Measurements from ENCODE around the gene CRKL.

Gene CRKL

DNA sequence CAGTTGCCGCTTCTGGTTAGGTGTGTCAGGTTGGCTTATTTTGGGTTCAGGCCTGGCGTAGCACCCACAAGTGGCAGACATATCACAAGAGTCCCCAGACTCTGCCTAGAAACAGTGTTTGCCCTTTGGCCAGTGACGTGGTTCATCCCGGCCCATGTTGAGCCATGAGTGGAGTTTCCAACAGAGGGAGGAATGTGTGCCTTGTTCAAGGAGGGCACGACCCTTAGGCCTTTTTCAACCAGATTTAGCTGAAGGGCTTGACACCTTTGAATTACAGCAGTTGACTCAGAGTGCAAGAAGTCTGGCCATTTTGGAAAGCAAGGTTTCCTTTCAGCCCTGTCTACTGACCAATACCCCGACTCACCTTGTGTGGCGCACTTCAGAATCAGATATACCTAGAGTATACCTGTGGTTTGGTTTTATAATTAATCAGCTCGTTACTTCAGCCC, 34.7 kb downstream of the CRKL start:
- H3K27me3 ChIP-seq (ENCODE audit: control insufficient read depth, insufficient read depth, low read length, poor library complexity, severe bottlenecking) = peaks cover 13% of the 10 kb centered on the region
- H3K4me3 ChIP-seq (ENCODE audit: insufficient read depth, low read depth, low read length) = no peak overlapping the region
- H3K27ac ChIP-seq (ENCODE audit: insufficient read depth, low read depth, low read length, poor library complexity, severe bottlenecking) = peak overlapping the region; percentile 6
- peaks cover 31% of the 10 kb centered on the region for H3K36me3 ChIP-seq (ENCODE audit: control insufficient read depth, insufficient read depth, low read length)
- peaks cover 9% of the 10 kb centered on the region for H3K4me1 ChIP-seq (ENCODE audit: control insufficient read depth, insufficient read depth, low read length)
- H3K9me3 ChIP-seq (ENCODE audit: control insufficient read depth, low read length) = no peaks in the 10 kb centered on the region
- 90% methylated on average over 8 of the region's 8 CpGs for WGBS, 2 experiments

DNA sequence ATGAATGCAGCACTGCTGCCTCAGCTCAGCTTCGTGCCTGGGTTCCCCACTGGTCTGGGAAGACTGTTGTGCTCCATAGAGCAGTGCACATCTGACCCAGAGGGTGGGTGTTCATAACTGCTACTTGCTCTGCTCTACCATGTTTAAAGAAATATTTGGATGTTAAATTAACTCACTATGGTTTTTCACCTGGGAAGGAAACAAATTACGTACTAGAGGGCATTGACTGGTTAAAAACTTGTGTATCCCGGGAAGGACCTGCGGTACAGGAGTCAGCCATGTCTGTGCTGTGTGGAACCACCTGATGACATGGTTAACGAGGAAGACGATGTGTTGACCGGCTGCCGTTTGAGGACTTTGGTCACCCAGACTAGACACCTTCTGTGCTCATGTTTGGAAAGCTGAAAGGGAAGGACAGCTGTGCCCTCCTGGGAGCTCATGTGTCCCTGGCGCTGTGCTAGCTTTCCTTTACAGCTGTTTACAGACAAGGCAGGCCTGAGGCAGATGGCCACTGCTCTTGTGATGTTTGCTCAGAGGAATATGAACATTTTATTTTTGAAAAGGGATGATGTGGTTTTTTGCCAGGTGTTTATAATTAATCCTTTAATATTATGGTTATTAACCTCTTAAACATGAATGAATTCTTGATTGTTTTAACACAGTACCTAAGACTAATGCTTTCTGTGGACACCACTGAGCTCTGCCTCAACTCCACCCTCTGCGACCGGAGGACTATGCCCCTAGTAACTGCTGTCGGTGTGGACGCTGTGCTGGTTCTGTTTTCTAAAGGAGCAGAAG, 35.5 kb downstream of the CRKL start:
- Histone ChIP-seq H3K4me3 (ENCODE audit: insufficient read depth, low read depth, low read length) (no peak overlapping the region), H3K9me3 (ENCODE audit: control insufficient read depth, low read length) (no peaks in the 10 kb centered on the region), H3K27ac (ENCODE audit: insufficient read depth, low read depth, low read length, poor library complexity, severe bottlenecking) (no peak overlapping the region), H3K27me3 (ENCODE audit: control insufficient read depth, insufficient read depth, low read length, poor library complexity, severe bottlenecking) (peaks cover 21% of the 10 kb centered on the region), H3K4me1 (ENCODE audit: control insufficient read depth, insufficient read depth, low read length) (peaks cover 12% of the 10 kb centered on the region), H3K36me3 (ENCODE audit: control insufficient read depth, insufficient read depth, low read length) (peaks cover 31% of the 10 kb centered on the region)
- WGBS, 2 experiments = 95% methylated on average over 13 of the region's 13 CpGs

DNA sequence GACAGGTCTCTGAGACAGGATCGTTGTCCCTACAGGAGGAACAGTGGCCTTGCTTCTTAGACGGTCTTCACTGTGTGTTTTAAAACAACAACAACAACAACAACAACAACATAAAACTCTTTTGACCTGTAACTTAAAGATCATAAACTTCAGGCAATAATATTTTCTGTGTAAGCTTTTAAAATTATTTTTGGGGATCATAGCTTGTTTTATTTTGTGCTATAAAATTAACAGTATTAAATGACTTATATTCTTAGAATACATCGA, 36.1 kb downstream of the CRKL start:
- Histone ChIP-seq H3K9me3 (ENCODE audit: control insufficient read depth, low read length) (no peaks in the 10 kb centered on the region), H3K27ac (ENCODE audit: insufficient read depth, low read depth, low read length, poor library complexity, severe bottlenecking) (no peak overlapping the region), H3K4me1 (ENCODE audit: control insufficient read depth, insufficient read depth, low read length) (peaks cover 15% of the 10 kb centered on the region), H3K4me3 (ENCODE audit: insufficient read depth, low read depth, low read length) (no peak overlapping the region), H3K27me3 (ENCODE audit: control insufficient read depth, insufficient read depth, low read length, poor library complexity, severe bottlenecking) (peaks cover 26% of the 10 kb centered on the region), H3K36me3 (ENCODE audit: control insufficient read depth, insufficient read depth, low read length) (peaks cover 31% of the 10 kb centered on the region)
- WGBS, 2 experiments = 93 to 98% methylated on average over 3 of the region's 3 CpGs

DNA sequence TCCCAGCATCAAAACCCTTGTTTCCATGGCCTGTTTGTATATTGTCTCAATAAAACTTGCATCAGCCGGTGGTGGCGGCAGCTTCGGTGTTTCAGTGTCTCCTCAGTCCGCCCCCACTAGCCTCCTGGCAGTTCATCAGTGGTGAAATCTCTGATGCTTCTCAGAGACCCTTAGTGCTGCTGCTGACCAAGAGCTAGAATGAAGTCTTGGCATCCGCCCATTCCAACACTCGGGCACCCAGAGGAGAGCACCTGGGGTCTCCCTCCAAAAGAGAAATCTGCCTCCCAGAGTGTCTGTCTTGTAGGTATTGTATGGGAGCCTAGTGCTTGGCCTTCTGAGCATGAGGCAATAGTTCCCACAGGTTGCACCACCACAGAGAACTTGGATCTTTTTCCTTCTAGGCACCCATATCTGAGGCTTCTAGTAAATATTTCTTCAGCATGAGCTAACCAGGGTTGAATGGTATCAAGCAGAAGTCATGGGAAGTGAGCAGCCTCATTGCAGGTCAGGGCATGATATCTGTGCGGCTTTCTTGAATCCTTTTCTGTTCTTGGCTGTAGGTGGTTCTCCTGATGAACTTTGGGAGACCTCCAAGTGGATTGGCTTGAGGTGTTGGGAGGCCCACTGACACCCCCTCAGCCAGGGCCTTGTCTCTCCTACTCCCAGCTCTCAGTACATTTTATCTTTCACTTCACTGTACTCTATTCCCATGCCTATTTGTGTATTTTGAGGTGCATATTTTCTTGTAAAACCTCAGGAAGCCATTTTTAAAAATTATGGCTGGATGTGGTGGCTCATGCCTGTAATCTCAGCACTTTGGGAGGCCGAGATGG, 36.7 kb downstream of the CRKL start:
- Histone ChIP-seq H3K27me3 (ENCODE audit: control insufficient read depth, insufficient read depth, low read length, poor library complexity, severe bottlenecking) (peaks cover 32% of the 10 kb centered on the region), H3K36me3 (ENCODE audit: control insufficient read depth, insufficient read depth, low read length) (peaks cover 31% of the 10 kb centered on the region), H3K4me1 (ENCODE audit: control insufficient read depth, insufficient read depth, low read length) (peaks cover 15% of the 10 kb centered on the region), H3K27ac (ENCODE audit: insufficient read depth, low read depth, low read length, poor library complexity, severe bottlenecking) (no peak overlapping the region), H3K4me3 (ENCODE audit: insufficient read depth, low read depth, low read length) (no peak overlapping the region), H3K9me3 (ENCODE audit: control insufficient read depth, low read length) (no peaks in the 10 kb centered on the region)
- 97 to 99% methylated on average over 8 of the region's 8 CpGs for WGBS, 2 experiments

DNA sequence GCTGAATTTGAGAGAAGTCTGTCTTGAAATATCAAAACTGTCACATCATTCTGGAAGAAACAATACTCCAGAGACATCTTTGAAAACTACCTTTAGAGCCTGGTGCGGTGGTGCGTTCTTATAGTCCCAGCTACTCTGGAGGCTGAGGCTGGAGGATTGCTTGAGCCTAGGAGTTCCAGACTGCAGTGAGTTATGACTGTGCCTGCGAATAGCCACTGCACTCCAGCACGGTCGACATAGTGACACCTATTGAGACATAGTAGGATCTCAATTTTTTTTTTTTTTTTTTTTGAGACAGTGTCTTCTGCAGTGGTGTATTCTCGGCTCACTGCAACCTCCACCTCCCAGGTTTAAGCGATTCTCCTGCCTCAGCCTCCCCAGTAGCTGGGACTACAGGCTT, 38.3 kb downstream of the CRKL start:
- Histone ChIP-seq H3K27ac (ENCODE audit: insufficient read depth, low read depth, low read length, poor library complexity, severe bottlenecking) (no peak overlapping the region), H3K4me1 (ENCODE audit: control insufficient read depth, insufficient read depth, low read length) (peaks cover 15% of the 10 kb centered on the region), H3K27me3 (ENCODE audit: control insufficient read depth, insufficient read depth, low read length, poor library complexity, severe bottlenecking) (peaks cover 32% of the 10 kb centered on the region), H3K4me3 (ENCODE audit: insufficient read depth, low read depth, low read length) (no peak overlapping the region), H3K36me3 (ENCODE audit: control insufficient read depth, insufficient read depth, low read length) (peaks cover 29% of the 10 kb centered on the region), H3K9me3 (ENCODE audit: control insufficient read depth, low read length) (no peaks in the 10 kb centered on the region)
- WGBS, 2 experiments = 79 to 81% methylated on average over 7 of the region's 7 CpGs

DNA sequence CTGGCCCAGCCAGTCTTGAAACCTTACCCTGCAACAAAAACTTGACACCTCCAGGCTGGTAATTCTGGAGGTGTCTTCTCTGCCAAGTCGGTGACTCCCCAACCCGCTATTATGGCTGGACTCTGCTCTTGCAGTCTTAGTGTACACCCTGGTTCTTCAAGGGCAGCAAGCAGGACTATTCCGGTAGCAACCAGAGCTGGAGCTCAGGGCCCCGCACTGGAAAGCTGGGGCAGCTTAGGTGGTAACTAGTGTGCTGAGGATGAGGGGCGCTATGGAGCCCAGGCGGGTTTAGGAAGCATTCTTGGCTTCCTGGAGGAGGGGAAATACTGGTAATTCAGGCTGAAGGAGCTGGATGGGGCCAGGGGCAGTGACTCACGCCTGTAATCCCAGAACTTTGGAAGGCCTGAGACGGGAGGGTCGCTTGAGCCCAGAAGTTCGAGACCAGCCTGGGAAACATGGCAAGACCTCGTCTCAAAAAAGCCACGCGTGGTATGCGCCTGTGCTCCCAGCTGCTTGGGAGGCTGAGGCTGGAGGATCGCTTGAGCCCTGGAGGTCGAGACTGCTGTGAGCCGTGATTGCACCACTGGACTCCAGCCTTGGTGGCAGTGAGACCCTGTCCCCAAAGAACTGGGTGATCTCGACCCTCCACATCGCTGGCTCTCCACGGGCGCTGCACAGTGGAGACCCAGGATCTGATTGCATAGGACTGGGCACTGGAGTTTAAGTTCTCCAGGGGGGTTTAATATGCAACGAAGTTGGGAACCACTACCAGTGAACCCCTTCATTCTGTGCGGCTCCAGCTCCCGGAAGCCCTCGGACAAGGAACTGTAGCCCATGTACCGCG, 39.3 kb downstream of the CRKL start:
- H3K27me3 ChIP-seq (ENCODE audit: control insufficient read depth, insufficient read depth, low read length, poor library complexity, severe bottlenecking) = peaks cover 32% of the 10 kb centered on the region
- H3K4me1 ChIP-seq (ENCODE audit: control insufficient read depth, insufficient read depth, low read length) = peaks cover 14% of the 10 kb centered on the region
- no peak overlapping the region for H3K27ac ChIP-seq (ENCODE audit: insufficient read depth, low read depth, low read length, poor library complexity, severe bottlenecking)
- H3K9me3 ChIP-seq (ENCODE audit: control insufficient read depth, low read length) = no peaks in the 10 kb centered on the region
- peaks cover 24% of the 10 kb centered on the region for H3K36me3 ChIP-seq (ENCODE audit: control insufficient read depth, insufficient read depth, low read length)
- peak overlapping the region; percentile 32 for H3K4me3 ChIP-seq (ENCODE audit: insufficient read depth, low read depth, low read length)
- 37 to 41% methylated on average over 27 of the region's 27 CpGs for WGBS, 2 experiments

DNA sequence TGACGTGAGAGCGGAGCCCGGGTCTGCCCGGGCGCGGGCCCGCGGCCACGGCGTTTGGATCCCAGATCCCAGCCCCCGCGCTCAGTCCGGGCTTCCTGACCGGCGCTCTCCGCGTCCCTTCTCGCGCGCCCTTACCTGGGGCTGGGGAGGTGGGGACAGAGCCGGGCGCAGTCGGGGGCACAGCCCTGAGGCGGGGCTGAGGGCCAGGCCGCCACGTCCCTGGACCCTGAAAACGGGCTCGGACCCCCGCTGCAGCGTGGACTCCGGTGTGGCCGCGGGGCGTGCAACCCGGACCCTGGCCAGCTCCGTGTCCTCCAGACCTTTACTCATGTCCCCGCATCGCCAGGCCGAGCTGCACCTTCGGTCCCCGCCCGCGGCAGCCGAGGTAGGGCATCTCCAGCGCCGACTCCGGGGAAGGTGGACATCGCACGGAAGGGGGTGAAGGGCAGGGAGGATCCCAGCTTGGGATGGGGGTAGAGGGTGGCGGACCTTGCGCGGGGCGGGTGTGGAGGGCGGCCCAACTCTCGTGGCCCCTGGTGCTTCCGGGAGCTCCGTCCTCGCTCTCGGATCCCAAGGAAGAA, 40.0 kb downstream of the CRKL start:
- H3K27me3 ChIP-seq (ENCODE audit: control insufficient read depth, insufficient read depth, low read length, poor library complexity, severe bottlenecking) = peaks cover 32% of the 10 kb centered on the region
- no peak overlapping the region for H3K27ac ChIP-seq (ENCODE audit: insufficient read depth, low read depth, low read length, poor library complexity, severe bottlenecking)
- H3K36me3 ChIP-seq (ENCODE audit: control insufficient read depth, insufficient read depth, low read length) = peaks cover 18% of the 10 kb centered on the region
- no peaks in the 10 kb centered on the region for H3K9me3 ChIP-seq (ENCODE audit: control insufficient read depth, low read length)
- 2% methylated on average over 59 of the region's 59 CpGs for WGBS, 2 experiments
- H3K4me3 ChIP-seq (ENCODE audit: insufficient read depth, low read depth, low read length) = peak overlapping the region; percentile 32
- H3K4me1 ChIP-seq (ENCODE audit: control insufficient read depth, insufficient read depth, low read length) = peaks cover 7% of the 10 kb centered on the region

DNA sequence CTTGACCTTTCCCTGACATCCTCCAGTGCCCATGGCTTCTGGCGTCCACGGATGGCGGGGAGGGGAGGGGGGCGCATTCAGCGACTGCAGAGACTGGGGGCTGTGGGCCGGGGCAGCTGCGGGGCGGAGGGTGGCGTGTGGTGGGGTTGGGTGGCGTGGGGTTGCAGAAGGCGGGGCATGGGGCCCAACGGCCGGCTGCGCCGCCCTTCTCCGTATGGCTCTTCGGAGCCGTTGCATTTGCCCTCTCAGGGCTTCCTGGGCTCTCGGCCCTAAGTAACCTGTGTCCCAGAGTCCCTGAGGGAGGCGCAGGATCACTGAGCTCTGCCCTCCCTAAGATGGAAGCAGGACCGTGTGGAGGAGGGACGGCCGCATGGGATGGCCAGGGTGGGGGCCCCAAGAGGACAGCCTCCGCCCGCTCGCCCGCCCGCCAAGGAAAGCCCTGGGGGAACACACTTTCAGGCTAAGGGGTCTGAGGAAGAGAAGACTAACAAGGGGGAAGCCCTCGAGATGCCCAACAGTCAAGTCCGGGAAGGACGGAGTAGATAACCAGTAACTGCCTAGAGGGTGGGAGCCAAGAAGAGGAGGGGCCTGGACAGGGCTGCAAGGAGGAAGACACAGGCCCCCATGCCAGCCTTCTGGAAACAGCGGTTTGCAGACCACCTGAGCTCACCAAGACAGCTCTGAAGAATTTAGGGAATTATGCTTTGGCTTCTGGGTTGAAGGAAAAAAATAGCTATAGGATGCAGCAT, 40.6 kb downstream of the CRKL start:
- Histone ChIP-seq H3K9me3 (ENCODE audit: control insufficient read depth, low read length) (no peaks in the 10 kb centered on the region), H3K4me1 (ENCODE audit: control insufficient read depth, insufficient read depth, low read length) (peaks cover 5% of the 10 kb centered on the region), H3K4me3 (ENCODE audit: insufficient read depth, low read depth, low read length) (peak overlapping the region; percentile 32), H3K36me3 (ENCODE audit: control insufficient read depth, insufficient read depth, low read length) (peaks cover 12% of the 10 kb centered on the region), H3K27me3 (ENCODE audit: control insufficient read depth, insufficient read depth, low read length, poor library complexity, severe bottlenecking) (peaks cover 32% of the 10 kb centered on the region), H3K27ac (ENCODE audit: insufficient read depth, low read depth, low read length, poor library complexity, severe bottlenecking) (no peak overlapping the region)
- 9% methylated on average over 32 of the region's 32 CpGs for WGBS, 2 experiments

DNA sequence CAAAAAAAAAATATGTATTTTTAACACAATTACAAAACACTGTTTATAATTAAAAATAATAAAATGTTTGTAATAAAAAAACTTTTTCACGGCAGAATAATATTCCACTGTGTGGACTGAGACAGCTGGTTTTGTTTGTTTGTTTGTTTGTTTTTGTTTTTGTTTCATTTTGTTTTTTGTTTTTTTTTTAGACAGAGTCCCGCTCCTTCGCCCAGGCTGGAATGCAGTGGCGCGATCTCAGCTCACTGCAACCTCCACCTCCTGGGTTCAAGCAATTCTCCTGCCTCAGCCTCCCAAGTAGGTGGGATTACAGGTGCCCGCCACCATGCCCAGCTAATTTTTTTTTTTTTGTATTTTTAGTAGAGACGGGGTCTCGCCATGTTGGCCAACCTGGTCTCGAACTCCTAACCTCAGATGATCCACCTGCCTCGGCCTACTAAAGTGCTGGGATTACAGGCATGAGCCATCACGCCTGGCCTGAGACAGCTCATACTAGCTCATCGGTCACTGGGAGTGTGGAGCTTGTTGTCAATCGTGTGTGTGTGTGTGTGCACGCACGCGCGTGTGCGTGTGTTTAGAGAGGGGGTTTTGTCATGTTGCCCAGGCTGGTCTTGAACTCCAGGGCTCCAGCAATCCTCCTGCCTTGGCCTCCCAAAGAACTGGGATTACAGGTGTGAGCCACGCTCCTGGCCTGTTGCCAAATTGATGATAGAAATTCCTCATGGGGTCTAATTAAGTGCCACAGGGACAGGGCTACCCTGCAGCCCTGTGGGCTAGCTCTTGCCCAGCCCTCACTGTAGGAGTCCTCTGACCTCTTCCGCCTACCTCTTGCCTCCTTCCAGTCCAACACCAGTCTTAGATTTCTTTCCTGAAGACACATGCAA, 42.6 kb downstream of the CRKL start:
- no peak overlapping the region for H3K27ac ChIP-seq (ENCODE audit: insufficient read depth, low read depth, low read length, poor library complexity, severe bottlenecking)
- H3K4me1 ChIP-seq (ENCODE audit: control insufficient read depth, insufficient read depth, low read length) = peaks cover 11% of the 10 kb centered on the region
- H3K9me3 ChIP-seq (ENCODE audit: control insufficient read depth, low read length) = no peaks in the 10 kb centered on the region
- H3K36me3 ChIP-seq (ENCODE audit: control insufficient read depth, insufficient read depth, low read length) = no peaks in the 10 kb centered on the region
- no peak overlapping the region for H3K4me3 ChIP-seq (ENCODE audit: insufficient read depth, low read depth, low read length)
- peaks cover 49% of the 10 kb centered on the region for H3K27me3 ChIP-seq (ENCODE audit: control insufficient read depth, insufficient read depth, low read length, poor library complexity, severe bottlenecking)
- 93 to 95% methylated on average over 20 of the region's 20 CpGs for WGBS, 2 experiments

Measured in ectodermal cell (in vitro differentiated cells).